ENCODE results near the gene PUDP.
"Not testable (repeated sequence)": the region's sequence is repeated elsewhere in the genome, so short reads cannot be mapped to it uniquely, and the experiment has no call there.

PUDP gene

GRCh38 chrX:7072856-7073255, 75.1 kb downstream of the PUDP start:
- no peak for DNase-seq (ENCODE audit: low read depth)

- DNase-seq (ENCODE audit: low read depth), result no peak
Observed at GRCh38 chrX:7071390-7071789, 76.6 kb downstream of the PUDP start.

- no peak for DNase-seq (ENCODE audit: low read depth)
Observed at GRCh38 chrX:7069556-7069955, 78.4 kb downstream of the PUDP start.

GRCh38 chrX:7068939-7069367, 79.0 kb downstream of the PUDP start:
- no peak for DNase-seq (ENCODE audit: low read depth)

- DNase-seq (ENCODE audit: low read depth), result no peak
Observed at GRCh38 chrX:7067256-7067655, 80.7 kb downstream of the PUDP start.

GRCh38 chrX:7065473-7065872, 82.5 kb downstream of the PUDP start:
- no peak for DNase-seq (ENCODE audit: low read depth)

GRCh38 chrX:7062903-7063302, 85.0 kb downstream of the PUDP start:
- DNase-seq (ENCODE audit: low read depth), result no peak

GRCh38 chrX:7062276-7062675, 85.7 kb downstream of the PUDP start:
- DNase-seq (ENCODE audit: low read depth), result no peak

GRCh38 chrX:7061429-7061828, 86.5 kb downstream of the PUDP start:
- DNase-seq (ENCODE audit: low read depth), result no peak

GRCh38 chrX:7060444-7060843, 87.5 kb downstream of the PUDP start:
- DNase-seq (ENCODE audit: low read depth), result no peak

GRCh38 chrX:7059859-7060258, 88.1 kb downstream of the PUDP start:
- no peak for DNase-seq (ENCODE audit: low read depth)

GRCh38 chrX:7059214-7059838, 88.6 kb downstream of the PUDP start:
- DNase-seq (ENCODE audit: low read depth), result no peak

- DNase-seq (ENCODE audit: low read depth), result no peak
Observed at GRCh38 chrX:7055386-7056137, 92.4 kb downstream of the PUDP start.

- DNase-seq (ENCODE audit: low read depth), result no peak
Observed at GRCh38 chrX:7054219-7055216, 93.4 kb downstream of the PUDP start.

- no peak for DNase-seq (ENCODE audit: low read depth)
Observed at GRCh38 chrX:7052541-7052940, 95.4 kb downstream of the PUDP start.

GRCh38 chrX:7050271-7050670, 97.7 kb downstream of the PUDP start:
- DNase-seq (ENCODE audit: low read depth), result no peak

- DNase-seq (ENCODE audit: low read depth), result no peak
Observed at GRCh38 chrX:7047951-7048350, 100.0 kb downstream of the PUDP start.

- no peak for DNase-seq (ENCODE audit: low read depth)
Observed at GRCh38 chrX:7045238-7045955, 102.6 kb downstream of the PUDP start.

- not testable (repeated sequence) for DNase-seq (ENCODE audit: low read depth)
Observed at GRCh38 chrX:7043796-7044433, 104.0 kb downstream of the PUDP start.

- DNase-seq (ENCODE audit: low read depth), result no peak
Observed at GRCh38 chrX:7028246-7028645, 119.7 kb downstream of the PUDP start.

GRCh38 chrX:7027071-7027470, 120.9 kb downstream of the PUDP start:
- no peak for DNase-seq (ENCODE audit: low read depth)

Measured in stimulated activated CD8-positive, alpha-beta memory T cell treated with anti-CD3 and anti-CD28 coated beads, Interleukin-15, amount 100 ng/mL, for 24 hours (primary cell).